ENCODE results near the gene COX15.
"Not testable (repeated sequence)": the region's sequence is repeated elsewhere in the genome, so short reads cannot be mapped to it uniquely, and the experiment has no call there.

COX15 gene

DNA sequence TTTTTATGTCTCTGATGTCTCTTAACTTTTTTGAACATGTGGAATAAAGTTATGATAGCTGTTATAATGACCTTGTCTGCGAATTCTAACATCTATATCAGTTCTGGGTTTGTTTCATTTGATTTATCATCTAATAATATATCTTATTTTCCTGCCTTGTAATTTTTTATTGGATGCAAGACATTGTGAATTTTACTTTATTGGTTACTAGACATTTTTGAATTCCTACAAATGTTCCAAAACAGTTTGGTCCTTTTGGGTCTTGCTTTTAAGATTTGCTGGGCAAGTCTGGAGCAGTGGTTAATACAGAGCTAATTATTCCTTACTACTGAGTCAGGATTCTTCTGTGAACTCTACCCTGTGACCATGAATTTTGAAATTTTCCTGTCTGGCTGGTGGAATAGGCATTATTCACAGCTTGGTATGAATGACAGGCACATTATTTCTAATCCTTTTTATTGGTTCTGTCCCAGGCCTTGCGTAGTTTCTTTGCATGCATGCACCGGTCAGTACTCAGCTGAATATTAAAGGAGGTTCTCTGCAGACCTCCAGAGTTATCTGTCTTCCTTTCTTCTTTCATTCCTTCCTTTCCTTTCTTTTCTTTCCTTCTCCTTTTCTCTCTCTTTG, 9.1 kb upstream of the COX15 start:
- DNase-seq (ENCODE audit: low read depth), result no peak

DNA sequence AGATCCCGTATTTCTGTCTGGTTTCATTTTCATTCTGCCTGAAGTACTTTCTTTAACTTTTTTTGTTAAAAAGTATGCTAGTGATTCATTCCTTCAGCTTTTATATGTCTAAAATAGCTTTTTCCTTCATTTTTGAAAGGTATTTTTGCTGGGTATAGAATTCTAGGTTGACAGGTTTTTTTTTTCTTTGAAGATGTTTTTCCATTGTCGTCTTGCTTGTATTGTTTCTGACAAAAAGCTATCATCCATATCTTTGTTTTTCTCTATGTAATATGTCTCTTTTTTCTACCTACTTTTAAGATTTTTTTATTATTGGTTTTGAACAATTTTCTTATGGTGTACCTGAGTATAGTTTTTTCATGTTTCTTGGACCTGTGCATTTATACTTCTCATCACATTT, 8.3 kb upstream of the COX15 start:
- DNase-seq (ENCODE audit: low read depth), result no peak

DNA sequence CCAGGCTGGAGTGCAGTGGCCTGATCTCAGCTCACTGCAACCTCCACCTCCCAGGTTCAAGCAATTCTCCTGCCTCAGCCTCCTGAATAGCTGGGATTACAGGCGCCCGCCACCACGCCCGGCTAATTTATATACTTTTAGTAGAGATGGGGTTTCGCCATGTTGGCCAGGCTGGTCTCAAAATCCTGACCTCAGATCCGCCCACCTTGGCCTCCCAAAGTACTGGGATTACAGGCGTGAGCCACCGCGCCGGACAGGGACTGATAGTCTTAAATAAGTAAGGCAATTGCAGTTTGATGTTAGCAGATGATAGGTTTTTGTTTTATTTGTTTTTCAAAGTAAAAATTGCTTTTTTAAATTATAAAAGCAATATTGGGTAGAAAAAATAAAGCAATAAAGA, 2.2 kb upstream of the COX15 start:
- not testable (repeated sequence) for DNase-seq (ENCODE audit: low read depth)

DNA sequence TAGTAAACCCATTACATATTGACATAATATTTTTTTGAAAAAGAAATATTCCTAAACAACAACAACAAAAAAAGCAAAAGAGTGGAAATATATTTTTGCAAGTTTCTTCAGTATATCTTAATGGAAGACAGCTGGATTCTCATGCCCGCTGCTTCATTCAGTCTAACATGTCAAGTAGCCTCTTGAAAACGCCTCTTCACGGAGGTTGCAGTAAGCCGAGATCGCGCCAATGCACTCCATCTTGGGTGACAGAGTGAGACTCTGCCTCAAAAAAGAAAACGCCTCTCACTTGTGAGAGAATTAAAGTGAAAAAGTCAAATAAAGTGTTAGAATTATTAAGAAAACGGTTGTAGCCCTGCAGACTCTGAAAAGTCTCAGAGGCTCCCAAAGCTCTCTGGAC, 1.4 kb upstream of the COX15 start:
- no peak for DNase-seq (ENCODE audit: low read depth)

DNA sequence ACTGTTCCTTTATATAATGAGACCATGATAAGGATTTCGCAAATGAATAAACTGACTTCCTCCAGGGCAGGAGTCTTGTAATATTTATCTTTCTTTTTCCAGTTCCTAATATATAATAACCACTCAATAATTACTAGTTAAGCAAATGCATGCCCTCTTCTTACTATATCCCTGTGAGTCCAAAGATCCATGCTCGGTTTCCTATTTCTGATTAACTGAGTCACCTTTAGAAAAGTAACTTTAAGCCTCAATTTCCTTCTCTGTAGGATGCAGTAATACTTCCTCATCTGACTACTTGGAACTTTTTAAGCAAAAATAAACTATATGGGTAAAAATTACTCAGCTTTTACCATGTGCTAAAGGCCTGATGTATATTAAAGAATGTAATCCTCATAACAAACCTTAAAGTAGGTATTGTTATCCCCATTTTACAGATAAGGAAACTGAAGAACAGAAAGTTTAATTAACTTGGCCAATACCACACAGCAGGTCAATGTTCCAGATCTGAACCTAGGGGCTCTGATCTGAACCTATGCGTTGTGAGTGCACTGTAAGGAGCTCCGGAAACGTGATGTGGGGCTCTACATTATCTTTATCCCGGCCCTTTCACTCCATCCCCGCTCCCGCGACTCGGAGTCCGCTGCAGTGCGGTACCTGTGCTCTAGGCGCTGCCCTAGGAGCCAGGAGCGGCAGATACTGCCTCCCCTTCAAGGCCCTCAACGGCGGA, 458 bp downstream of the COX15 start:
- no peak for DNase-seq (ENCODE audit: low read depth)

DNA sequence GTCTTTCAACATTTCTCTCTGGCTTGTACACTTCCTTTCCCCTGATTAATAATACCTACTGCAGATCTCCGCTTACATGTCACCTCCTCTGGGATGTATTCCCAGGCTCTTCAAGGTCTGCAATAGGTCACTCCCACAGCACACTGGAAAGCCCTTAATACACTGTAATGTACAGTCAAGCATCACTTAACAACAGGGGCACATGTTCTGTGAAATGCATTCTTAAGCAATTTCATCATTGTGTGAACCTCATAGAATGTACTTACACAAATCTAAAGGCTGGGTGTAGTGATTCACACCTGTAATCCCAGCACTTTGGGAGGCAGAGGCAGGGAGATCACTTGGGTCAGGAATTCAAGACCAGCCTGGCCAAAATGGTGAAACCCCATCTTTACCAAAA, 1.9 kb downstream of the COX15 start:
- no peak for DNase-seq (ENCODE audit: low read depth)

DNA sequence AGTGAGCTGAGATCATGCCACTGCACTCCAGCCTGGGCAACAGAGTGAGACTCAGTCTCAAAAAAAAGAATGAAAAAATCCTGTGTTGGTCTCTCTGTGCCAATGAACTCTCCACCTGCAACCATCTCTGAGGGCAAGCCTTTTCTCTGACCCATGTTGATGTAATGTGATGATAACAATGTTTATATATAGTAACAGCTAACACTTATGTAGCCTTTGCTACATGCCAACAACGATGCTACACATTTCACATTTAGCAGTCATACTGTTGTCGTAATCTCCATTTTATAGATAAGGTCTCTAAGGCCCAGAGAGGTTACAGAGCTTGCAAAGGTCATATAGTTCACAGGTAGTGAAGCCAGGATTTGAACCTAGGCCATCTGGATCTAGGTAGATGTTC, 11.5 kb downstream of the COX15 start:
- DNase-seq (ENCODE audit: low read depth), result no peak

DNA sequence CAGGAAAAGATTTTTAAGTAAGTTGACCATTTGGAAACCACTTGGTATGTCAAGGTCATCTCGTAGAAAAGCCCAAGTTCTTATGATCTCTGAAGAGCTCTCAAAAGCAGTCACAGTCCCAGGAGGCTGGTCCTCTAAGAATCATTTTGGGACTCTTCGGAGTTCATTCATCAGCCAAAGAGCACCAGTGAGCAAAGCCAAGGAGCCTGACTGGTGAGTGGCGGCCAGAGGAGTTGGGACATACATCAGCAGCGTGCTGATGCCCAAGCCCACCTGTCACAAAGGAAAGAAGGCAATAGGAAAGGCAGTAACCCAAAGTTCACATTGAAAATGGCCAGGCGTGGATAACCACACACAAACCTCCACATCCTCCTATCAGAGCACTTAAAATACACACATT, 17.5 kb downstream of the COX15 start:
- DNase-seq (ENCODE audit: low read depth), result no peak

DNA sequence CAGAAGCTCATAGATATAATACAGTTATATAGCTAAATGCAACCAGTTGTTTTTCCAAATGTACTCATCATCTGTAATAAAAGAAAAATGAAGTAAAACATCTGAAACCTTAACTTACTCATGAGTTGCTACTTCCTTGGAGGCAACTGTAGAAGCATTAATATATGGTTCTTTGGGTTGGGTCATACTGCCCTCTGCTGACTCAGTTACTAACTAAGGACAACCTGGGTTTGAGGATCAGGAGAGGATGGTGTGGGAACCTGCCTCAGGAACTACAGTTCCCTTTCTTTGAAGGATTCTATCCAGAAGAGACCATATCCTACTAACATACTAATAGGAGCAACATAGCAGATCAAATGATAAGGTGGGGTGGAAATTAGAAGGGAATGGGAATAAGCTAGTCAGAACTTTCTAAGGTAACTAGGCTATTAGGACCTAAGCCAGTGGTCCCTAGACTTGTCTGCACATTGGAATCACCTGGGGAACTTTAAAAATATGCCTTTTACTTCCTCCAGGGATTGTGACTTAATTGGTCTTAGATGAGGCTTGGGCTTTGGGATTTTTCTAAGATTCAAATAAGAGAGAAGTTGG, 20.7 kb downstream of the COX15 start:
- peak; percentile 59 for DNase-seq (ENCODE audit: low read depth)

DNA sequence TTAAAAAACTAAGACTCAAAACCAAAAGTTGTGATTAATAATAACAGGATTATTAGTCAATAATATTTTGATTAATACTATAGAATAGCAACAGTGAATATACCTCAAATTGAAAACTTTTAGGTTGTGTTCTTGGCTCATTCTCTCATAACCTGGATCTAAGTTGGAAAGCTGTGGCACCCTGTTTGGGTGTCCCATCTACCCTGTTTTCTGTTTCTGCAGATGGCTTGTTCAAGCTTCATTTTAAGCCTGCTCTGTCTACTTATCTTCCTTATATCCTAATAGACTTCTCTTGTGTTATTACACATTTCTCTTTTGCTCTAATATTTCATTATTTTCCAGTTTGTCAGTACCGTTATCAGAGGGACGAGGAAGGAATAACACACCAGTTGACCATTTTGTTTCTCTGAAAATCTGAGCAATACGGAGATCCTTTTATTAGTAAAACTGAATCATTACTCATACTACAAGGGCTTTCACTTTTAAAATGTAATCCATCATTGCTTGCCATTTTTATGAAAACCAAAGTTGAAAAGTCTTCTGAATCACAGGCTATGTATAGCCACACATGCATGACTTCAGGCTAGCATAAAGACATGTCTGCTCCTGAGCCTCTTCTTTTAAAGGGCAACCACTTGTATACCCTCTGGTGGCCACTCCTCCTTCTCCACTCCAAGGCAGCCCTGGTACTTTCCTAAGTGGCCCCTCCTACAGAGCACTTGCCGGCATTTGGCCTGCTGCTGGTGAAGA, 22.3 kb downstream of the COX15 start:
- DNase-seq (ENCODE audit: low read depth), result peak; percentile 55

DNA sequence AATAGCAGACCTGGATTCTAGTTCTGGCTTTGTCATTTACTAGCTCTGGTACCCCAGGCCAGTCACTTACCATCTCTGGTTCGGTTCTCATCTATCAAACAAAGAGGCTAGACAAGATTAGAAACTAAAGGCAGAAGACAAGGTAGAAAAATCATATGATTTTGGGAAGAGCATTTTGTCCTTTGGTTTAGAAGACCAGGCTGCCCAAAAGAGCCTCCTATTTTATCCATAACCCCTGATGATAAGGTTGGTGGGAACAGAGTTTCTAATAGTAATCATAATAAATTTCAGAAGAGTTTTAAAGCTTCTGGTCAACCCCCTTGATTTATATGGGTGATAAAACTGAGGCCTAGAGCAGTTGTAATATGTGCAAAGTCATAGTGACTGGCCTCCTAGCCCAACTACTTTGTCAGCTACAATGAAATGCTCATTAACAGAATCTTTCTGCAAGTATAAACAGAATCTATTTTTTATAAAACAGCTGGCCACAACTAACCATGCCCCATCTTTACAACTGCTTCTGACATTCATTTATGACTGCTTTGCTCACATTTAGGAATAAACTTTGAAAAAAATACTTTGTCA, 23.4 kb downstream of the COX15 start:
- DNase-seq (ENCODE audit: low read depth), result no peak

DNA sequence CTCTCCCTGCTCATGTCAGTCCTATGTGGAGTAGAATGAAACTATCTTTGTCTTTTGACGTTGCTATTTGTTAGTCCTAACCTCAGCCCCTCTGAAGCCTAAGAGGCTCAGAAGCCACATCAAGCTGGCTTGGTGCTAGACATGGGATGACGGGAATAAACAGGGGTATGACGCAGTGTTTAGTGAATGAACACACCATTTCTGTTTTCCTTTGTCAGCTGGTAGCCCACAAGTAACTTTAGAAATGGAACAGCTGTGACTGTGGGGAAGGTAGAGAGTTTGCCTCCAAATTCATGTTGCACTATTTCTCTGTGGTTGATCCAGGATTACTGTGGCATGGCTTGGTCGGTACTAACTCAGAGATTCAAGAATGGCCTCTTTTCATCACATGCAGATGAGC, 31.3 kb downstream of the COX15 start:
- DNase-seq (ENCODE audit: low read depth), result no peak

DNA sequence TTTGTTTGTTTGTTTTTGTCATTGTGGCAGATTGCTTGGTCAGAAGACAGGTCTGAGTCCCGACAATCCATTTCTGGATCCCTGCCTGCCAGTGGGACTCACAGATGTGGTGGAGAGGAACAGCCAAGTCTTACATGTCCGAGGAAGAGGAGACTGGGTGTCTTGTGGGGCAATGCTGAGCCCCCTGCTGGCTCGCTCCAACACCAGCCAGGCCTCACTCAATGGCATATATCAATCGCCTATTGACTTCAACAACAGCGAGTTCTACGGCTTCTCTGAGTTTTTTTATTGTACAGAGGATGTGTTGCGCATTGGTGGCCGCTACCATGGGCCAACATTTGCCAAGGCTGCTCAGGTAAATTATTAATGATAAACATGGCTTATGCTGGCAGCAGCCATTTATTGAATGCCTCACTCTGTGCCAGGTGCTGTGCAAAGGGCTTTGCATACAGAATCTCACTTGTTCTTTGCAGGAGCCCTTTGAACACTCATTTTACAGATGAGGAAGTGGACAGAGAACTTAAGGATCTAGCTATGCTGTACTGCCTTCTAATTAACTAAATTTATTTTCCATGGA, 33.3 kb downstream of the COX15 start:
- no peak for DNase-seq (ENCODE audit: low read depth)

DNA sequence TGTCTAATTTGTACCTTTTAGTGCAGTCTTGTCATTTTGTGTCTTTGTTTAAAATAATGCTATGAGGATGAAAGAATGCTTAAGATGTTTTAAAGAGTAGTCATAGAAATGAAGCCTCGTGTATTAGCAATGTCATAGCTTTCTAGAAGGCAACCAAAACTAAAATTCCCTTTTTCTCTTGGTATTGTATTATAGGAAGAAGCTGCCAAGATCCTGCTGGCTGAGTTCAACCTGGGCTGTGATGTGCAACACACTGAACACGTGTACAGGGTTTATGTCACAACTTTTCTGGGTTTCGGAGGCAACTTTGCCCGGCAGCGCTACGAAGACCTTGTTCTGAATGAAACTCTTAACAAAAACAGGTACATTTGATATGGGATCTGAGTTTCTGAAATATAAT, 36.2 kb downstream of the COX15 start:
- no peak for DNase-seq (ENCODE audit: low read depth)

DNA sequence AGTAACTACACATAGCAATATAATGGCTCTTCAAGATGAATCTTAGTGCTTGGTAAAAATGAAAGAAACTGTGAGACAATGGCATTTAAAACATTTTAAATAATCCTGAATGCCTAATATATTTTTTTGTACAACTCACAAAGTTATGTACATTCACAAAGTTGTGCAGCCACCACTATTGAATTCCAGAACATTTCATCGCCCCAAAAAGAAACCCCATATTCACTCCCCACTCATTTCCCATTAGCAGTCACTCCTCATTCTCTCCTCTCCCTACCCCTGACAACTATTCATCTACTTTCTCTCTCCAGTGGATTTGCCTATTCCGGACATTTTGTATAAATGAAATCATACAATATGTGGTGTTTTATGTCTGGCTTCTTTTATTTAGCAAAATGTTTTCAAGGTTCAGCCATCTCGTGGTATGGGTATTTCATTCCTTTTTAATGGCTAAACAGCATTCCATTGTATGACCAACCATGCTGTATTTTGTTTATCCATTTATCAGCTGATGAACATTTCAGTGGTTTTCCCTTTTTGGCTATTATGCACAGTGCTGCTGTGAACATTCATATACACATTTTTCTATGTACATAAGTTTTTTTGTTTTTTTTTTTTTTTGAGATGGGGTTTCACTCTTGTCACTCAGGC, 37.9 kb downstream of the COX15 start:
- peak; percentile 66 for DNase-seq (ENCODE audit: low read depth)

DNA sequence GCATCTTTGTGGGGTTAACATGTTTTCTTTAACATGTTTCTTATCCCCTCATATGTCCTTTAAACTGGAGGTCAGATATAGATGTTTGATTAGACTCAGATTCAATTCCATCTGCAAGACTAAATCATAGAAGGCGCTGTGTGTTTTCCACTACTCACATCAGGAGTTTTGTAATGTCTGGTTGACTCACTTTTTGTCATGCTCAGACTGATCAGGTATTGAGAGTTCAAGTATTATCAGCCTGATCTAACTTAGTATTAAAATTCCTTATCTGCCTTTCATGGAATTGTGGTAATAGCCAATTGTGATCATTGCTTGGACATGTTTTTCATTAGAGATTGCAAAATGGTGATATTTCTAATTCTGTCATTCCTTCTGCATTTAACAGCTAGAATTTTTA, 42.5 kb downstream of the COX15 start:
- no peak for DNase-seq (ENCODE audit: low read depth)

DNA sequence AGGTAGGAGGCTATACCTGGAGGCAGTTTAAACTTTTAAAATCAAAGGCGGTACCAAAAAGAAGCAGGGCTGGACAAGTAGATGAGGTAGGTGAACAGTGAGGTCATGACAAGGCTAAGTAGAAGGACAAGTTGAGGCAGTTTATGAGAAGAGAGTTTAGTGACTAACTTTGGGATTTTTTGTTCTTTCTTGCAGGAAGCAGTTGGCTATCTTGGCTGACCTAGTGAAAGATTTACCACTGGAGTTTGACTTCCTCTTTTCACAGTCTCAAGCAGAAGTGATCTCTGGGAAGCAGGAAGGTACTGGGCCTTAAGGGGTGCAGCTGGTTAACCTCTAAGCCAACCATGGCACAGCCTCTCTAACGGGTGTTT, 46.3 kb downstream of the COX15 start:
- no peak for DNase-seq (ENCODE audit: low read depth)

DNA sequence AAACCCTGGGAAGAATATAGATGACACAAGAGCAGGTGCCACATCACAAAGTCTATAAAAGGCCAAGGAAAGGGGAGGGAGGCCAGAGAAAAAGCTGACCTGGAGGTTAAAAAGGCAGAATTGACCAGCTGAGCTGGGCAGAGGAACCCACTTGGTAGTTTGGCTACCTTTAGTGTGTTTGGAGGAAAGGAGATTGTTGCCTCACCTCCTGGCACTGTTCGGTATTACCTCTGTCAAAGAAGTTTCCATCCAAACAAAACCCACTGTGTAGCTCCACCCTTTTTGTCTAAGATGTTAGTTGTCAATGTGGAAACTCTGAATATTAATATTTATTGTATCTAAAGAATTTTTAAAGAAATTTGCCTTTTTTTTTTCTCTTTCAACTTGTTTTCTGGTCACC, 49.2 kb downstream of the COX15 start:
- no peak for DNase-seq (ENCODE audit: low read depth)

All from stromal cell of bone marrow (primary cell).